Tibial nerve (tissue), 4 donors: ENCODE data around the gene COA6. TPM values are rescaled to one million over a fixed set of nuclear protein-coding genes. Genes with fewer than 3 reads are reported as not detected.

ENCODE experiments used
- DNase-seq, 2 donors: peaks; one replicate each; pipeline ENCODE4 v3.0.0-alpha.2; 2019; ENCODE audit warnings: low spot score in 2 of 2
- H3K27ac ChIP-seq, 4 donors: fragments of 200-600 bp; sonication (generic) in 3 of 4; one replicate each; pipeline ENCODE4 v1.5.1; 2017 to 2019; ENCODE audit warnings: mild to moderate bottlenecking in 1 of 4
- H3K27me3 ChIP-seq, 2 donors: fragments of 200-600 bp; sonication (generic) in 1 of 2; one replicate each; pipeline versions ENCODE4 v1.5.1 to v1.6.0; 2017 to 2019
- H3K36me3 ChIP-seq, 3 donors: fragments of 200-600 bp; sonication (generic); one replicate each; pipeline ENCODE4 v1.5.1; 2018 to 2019
- H3K4me1 ChIP-seq, 4 donors: fragments of 200-600 bp; sonication (generic) in 3 of 4; one replicate each; pipeline ENCODE4 v1.5.1; 2017 to 2019
- H3K4me3 ChIP-seq, 4 donors: fragments of 200-600 bp; sonication (generic) in 3 of 4; one replicate each; pipeline ENCODE4 v1.5.1; 2017 to 2019; ENCODE audit warnings: mild to moderate bottlenecking in 1 of 4, moderate library complexity in 1 of 4
- H3K9me3 ChIP-seq, 4 donors: fragments of 200-600 bp; sonication (generic) in 3 of 4; one replicate each; pipeline ENCODE4 v1.5.1; 2017 to 2019
- EP300 ChIP-seq, 2 donors: sonication (generic); formaldehyde crosslinking; IDR thresholded peaks; one replicate each; pipeline ENCODE4 v1.6.1; 2017; ENCODE audit warnings: antibody characterized with exemption in 2 of 2, mild to moderate bottlenecking in 1 of 2
- POLR2A ChIP-seq, 2 donors: fragments of 450-650 bp; IDR thresholded peaks; one replicate each; pipeline ENCODE4 v1.6.1; 2017; ENCODE audit warnings: antibody characterized with exemption in 2 of 2, mild to moderate bottlenecking in 2 of 2, moderate library complexity in 2 of 2
- WGBS, 2 donors: methylation state at CpG; one replicate each; pipeline ENCODE4 v1.1.5; 2018; 5-methylcytosine and 5-hydroxymethylcytosine counted together
- total RNA-seq, 4 donors: library from RNA; depleted of rRNA; stranded (reverse); fragments of >200 nt; gene quantifications; one replicate each; pipeline ENCODE4 v1.1.0, GENCODE V29; 2016
- TF ChIP-seq, protein P1 (sequence below), 5 experiments: fragments of 200-600 bp in 3 of 5; fragments of 450-650 bp in 2 of 5; sonication (generic) in 3 of 5; IDR thresholded peaks; one replicate each; pipeline ENCODE4 v1.5.1; 2016 to 2019; ENCODE audit warnings: antibody characterized with exemption in 5 of 5, mild to moderate bottlenecking in 3 of 5, moderate library complexity in 2 of 5

The COA6 gene
- total RNA-seq, 4 donors from 2014 or later, result 11.1 to 25.6 (median 18.6) TPM

DNA sequence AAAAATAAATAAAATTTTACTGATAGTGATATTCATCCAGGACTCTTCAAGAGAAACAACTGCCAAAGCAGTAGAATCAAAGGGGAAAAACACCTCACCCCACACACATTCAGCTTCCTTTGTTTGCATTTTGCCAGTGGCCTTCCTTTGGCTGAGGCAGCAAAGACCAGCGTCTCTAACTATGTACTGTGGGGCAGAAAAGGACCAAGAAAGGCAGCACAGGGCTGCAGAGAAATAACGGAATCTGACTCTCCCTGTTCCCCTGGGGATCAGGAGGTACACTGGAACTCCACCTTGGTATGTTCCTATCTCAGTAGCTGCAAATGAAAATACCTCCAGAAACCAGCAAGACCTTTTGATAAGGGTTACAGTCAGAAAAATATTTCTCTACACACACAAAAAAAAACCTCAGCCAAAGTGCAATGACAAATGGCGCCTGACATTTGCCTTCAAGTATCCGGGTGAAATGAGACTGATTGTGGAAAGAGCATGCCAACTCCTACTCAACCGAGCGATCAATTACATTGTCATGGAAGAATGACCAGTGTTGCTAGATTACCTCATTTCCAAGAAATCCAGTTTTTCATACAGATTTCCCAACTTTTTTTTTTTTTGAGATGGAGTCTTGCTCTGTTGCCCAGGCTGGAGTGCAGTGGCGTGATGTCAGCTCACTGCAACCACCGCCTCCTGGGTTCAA, 54.8 kb downstream of the COA6 start:
- 65% methylated on average over 8 of the region's 8 CpGs for WGBS, 2 donors
- H3K4me1 ChIP-seq, result no peaks in the 10 kb centered on the region
- no peaks in the 10 kb centered on the region for H3K9me3 ChIP-seq
- no peak overlapping the region for H3K4me3 ChIP-seq
- no peak overlapping the region for H3K27ac ChIP-seq
- TF ChIP-seq, protein P1, sequence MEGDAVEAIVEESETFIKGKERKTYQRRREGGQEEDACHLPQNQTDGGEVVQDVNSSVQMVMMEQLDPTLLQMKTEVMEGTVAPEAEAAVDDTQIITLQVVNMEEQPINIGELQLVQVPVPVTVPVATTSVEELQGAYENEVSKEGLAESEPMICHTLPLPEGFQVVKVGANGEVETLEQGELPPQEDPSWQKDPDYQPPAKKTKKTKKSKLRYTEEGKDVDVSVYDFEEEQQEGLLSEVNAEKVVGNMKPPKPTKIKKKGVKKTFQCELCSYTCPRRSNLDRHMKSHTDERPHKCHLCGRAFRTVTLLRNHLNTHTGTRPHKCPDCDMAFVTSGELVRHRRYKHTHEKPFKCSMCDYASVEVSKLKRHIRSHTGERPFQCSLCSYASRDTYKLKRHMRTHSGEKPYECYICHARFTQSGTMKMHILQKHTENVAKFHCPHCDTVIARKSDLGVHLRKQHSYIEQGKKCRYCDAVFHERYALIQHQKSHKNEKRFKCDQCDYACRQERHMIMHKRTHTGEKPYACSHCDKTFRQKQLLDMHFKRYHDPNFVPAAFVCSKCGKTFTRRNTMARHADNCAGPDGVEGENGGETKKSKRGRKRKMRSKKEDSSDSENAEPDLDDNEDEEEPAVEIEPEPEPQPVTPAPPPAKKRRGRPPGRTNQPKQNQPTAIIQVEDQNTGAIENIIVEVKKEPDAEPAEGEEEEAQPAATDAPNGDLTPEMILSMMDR (IDR thresholded peaks at IDR 0.05), result no peak
- no peak for TF ChIP-seq EP300 (IDR thresholded peaks at IDR 0.05)
- no peak for TF ChIP-seq POLR2A (IDR thresholded peaks at IDR 0.05)
- peaks cover 0 to 72% (median 0%) of the 10 kb centered on the region in 3 donors for H3K36me3 ChIP-seq
- no peaks in the 10 kb centered on the region for H3K27me3 ChIP-seq
- no peak for DNase-seq

DNA sequence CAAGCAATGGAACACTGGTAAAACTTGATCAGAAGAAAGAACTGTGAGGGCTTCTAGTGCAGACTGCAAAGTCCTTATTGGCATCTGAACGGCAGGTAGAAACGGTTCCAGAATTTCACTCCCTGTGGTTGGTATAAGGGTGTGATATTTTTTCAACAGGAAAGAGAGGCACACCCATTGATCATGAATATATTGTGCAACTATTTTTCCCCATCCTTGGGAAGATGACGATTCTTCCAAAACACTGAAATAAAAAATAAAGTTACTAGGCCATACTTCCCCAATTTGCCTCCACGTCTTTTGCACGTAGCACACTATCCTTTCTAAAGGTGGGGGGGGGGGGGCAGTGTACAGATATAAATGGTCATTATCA, 56.2 kb downstream of the COA6 start:
- Histone ChIP-seq H3K27ac (no peak overlapping the region), H3K4me3 (no peak overlapping the region), H3K4me1 (no peaks in the 10 kb centered on the region), H3K9me3 (no peaks in the 10 kb centered on the region), H3K36me3 (peaks cover 0 to 74% (median 0%) of the 10 kb centered on the region in 3 donors), H3K27me3 (no peaks in the 10 kb centered on the region)
- 83 to 97% methylated on average over 5 of the region's 5 CpGs for WGBS, 2 donors
- DNase-seq, result no peak
- TF ChIP-seq EP300 (IDR thresholded peaks at IDR 0.05) (no peak), POLR2A (IDR thresholded peaks at IDR 0.05) (no peak)
- TF ChIP-seq, protein P1 (IDR thresholded peaks at IDR 0.05), result no peak

DNA sequence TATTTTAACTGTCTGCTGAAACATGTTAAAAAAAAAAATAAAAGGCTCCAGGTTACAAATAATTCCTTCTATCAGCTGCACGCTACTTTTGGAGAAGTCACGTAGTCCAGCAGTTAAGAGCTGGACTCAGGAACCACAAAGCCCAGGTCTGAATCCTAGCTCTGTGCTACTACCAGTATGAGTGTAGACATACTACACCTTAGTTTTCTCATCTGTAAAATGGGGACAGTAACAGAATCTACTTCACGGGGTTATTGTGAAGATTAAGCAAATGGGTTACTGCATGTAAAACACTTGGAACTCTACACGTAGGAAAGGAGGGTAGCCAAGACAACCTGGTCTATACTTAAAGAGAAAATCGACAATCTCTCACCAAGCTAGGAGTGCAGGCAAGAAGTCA, 57.4 kb downstream of the COA6 start:
- 93 to 95% methylated on average over 5 of the region's 5 CpGs for WGBS, 2 donors
- no peak for DNase-seq

DNA sequence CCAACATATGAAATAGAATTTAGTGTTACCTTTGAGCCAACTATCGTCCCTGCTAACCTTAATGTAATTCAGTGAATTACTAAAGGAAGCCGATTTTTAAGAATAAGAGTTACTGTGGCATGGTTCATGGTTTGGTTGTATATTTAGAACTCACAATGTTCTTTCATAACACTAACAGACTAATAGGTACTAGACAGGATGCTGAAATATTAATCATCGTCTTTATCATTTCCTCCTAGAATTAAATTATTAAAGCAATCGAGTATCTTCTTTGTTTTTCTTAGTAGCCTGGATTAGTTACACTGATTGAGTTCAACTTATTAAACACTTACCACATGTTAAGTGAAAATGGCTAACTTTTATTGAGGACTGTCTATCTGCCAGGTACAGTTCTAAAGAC, 58.0 kb downstream of the COA6 start:
- no peak overlapping the region for H3K4me3 ChIP-seq
- DNase-seq, result no peak
- H3K4me1 ChIP-seq, result no peaks in the 10 kb centered on the region
- no peaks in the 10 kb centered on the region for H3K9me3 ChIP-seq
- H3K36me3 ChIP-seq, result peaks cover 0 to 65% (median 0%) of the 10 kb centered on the region in 3 donors
- no peak overlapping the region for H3K27ac ChIP-seq
- WGBS, 2 donors, result 87 to 93% methylated on average over 4 of the region's 4 CpGs
- no peaks in the 10 kb centered on the region for H3K27me3 ChIP-seq
- TF ChIP-seq, protein P1 (IDR thresholded peaks at IDR 0.05), result no peak
- TF ChIP-seq EP300 (IDR thresholded peaks at IDR 0.05), result no peak
- TF ChIP-seq POLR2A (IDR thresholded peaks at IDR 0.05), result no peak

More for the DNA sequence above, 57.4 kb downstream of the COA6 start:
- Histone ChIP-seq H3K4me3 (no peak overlapping the region), H3K27me3 (no peaks in the 10 kb centered on the region), H3K9me3 (no peaks in the 10 kb centered on the region), H3K36me3 (peaks cover 0 to 65% (median 0%) of the 10 kb centered on the region in 3 donors), H3K27ac (no peak overlapping the region), H3K4me1 (no peaks in the 10 kb centered on the region)
- no peak for TF ChIP-seq POLR2A (IDR thresholded peaks at IDR 0.05)
- TF ChIP-seq, protein P1 (IDR thresholded peaks at IDR 0.05), result no peak

DNA sequence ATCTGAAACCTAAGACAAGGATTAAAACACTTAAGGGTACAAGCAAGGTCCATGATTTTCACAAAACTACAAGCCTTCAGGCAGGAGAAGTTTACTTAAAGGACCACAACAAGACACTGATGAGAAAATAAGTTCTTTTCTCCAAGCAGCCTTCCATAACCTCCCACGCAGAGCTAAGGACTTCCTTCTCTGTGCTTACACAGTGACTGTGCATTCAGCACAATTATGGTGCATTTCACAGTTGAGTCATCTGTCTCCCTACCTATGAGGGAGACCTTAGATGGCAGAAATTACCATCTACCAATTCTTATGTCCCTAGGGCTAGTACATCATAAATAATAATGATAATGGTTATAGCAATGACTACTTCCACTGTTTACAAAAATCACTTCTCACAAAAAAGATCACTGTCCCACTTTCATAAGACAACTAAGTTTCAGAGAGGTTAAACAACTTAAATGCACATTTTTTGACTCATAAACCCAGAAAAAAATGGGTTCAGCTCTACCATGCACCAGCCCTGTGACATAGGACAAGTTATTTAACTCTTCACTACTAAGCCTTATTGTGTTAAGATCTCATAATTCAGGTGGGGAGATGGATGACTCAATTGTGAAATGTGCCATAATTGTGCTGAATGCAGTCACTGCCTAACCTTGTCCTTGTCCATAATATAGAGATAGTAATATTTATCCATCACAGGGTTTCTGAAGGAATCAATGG, 60.5 kb downstream of the COA6 start:
- H3K9me3 ChIP-seq, result peaks cover 0 to 6% (median 0%) of the 10 kb centered on the region in 4 donors
- H3K27me3 ChIP-seq, result no peaks in the 10 kb centered on the region
- H3K36me3 ChIP-seq, result peaks cover 0 to 56% (median 0%) of the 10 kb centered on the region in 3 donors
- H3K4me3 ChIP-seq, result no peak overlapping the region
- TF ChIP-seq EP300 (IDR thresholded peaks at IDR 0.05), result no peak
- no peak for TF ChIP-seq POLR2A (IDR thresholded peaks at IDR 0.05)
- TF ChIP-seq, protein P1 (IDR thresholded peaks at IDR 0.05), result no peak
- no peak for DNase-seq
- no peak overlapping the region for H3K27ac ChIP-seq
- no peaks in the 10 kb centered on the region for H3K4me1 ChIP-seq
- 48 to 76% methylated on average over 1 of the region's 1 CpG for WGBS, 2 donors
